Stimulated activated CD4-positive, alpha-beta T cell treated with anti-CD3 and anti-CD28 coated beads, Interleukin-4, amount 100 ng/mL, for 1 hour (primary cell): ENCODE measurements around the gene FHIT.
"Not testable (repeated sequence)": the region's sequence is repeated elsewhere in the genome, so short reads cannot be mapped to it uniquely, and the experiment has no call there.

Experiments
- DNase-seq: peaks from one replicate; pipeline ENCODE4 v3.0.0-alpha.2; 2020

FHIT gene

DNA sequence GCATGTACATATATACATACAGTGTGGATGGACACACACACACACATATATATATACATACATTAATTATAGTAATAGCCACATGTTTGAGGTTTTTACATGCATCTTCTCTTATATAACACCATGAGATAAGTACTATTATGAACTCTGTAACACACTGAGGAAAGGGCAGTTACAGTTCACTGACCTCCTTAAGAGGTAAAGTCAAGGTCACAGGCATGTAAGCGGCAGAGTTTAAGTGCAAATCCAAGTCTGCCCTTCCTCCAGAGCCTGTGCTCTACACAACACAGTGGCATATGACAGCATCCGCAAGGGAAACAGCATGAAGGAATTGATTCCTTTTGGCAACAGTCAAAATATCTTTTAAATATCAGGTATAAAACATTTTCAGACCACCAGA is 26.4 kb downstream of the FHIT start:
- no peak for DNase-seq

DNA sequence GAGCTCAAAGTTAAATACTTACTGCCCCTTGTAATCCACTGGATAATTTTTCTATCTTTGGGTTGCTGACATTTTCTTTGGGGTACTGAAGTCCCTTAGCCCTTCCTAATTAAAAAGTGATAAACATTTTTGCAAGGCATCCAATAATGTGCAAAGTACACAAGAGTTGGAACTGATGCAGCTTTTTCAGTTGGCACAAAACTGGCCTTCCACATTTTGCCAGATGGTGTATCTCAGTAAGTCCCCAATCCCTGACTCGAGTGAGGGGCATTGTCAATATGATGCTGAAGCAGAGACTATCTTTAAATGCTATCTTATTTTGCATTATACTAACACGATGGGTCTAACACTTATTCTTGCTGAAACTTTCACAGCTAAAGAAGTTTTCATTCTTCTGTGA is 27.8 kb downstream of the FHIT start:
- DNase-seq: no peak

DNA sequence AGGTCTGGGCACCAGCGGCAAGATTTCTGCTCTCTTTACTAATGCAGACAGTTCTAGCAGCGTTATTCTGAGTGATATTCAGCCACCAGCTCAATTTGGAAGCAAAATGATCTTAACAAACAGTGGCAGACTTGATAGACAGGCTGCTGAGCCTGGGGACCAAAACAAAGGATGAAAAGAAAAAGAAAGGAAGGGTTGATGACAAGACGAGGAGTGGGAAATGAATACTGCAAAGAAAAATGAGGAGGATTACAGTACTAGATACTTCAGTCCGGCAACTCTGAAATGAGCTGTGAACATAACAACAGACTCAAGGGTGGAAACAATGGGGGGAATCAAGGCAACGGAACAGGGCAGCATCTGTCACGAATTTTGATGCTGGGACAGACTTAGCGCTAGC is 28.8 kb downstream of the FHIT start:
- no peak for DNase-seq

DNA sequence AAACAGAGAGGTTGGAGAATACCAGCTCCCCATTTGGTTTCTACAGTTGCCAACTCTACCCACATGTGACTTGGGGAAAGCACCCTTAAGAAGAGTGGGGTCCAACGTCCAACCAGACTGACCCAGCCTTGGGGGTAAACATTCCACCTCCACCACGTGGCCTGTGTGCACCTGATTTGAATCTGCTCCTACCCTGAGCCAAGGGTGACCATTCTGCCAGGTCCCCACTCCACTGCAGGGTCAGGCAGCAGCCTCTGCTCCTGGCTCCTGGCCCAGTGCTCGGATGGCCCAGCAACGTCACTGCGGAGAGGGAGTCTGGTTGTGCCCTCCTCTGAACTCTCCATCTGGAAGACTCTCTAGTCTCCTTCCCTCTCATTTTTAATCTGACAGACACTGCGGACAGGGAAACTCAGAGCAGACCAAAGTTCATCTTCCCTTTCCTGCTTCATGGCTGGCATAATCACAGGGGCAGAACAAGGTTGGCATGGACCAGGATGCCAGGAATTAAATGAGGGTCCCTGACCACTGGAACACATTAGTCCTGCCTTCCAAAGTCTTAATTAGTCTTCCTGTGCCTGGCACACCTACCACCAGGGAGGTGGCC is 29.4 kb downstream of the FHIT start:
- no peak for DNase-seq

DNA sequence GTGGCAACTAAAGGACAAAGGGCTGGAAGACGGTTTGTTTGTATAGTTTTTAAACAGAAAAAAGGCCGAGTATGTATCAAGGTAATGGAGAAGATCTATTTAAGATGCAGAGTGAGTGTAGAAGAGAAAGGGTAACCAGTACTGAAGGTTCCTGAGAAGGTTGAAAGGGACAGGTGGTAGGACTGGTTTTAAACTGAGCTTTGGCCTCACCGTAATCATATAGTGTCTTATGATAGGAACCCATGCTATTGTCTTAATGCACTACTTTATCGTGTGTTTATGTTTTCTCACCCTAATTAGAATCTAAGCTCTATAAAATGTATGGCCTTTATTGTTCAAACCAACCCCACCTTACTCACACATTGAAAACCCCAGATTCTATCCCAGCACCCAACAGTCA is 32.7 kb downstream of the FHIT start:
- no peak for DNase-seq

DNA sequence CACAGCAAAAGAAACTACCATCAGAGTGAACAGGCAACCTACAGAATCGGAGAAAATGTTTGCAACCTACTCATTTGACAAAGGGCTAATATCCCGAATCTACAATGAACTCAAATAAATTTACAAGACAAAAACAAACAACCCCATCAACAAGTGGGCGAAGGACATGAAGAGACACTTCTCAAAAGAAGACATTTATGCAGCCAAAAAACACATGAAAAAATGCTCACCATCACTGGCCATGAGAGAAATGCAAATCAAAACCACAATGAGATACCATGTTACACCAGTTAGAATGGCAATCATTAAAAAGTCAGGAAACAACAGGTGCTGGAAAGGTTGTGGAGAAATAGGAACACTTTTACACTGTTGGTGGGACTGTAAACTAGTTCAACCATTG is 35.1 kb downstream of the FHIT start:
- not testable (repeated sequence) for DNase-seq

DNA sequence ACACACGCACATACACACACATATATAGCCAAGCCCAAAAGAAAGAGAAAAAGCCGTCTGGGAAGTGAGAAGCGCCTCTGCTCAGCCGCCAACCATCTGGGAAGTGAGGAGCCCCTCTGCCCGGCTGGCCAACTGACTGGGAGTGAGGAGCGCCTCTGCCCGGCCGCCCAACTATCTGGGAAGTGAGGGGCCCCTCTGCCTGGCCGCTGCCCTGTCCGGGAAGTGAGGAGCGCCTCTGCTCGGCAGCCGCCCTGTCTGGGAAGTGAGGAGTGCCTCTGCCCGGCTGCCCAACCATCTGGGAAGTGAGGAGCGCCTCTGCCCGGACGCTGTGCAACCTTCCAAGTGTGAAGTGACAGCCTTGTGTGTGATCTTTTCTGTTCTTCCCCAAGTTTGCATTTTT is 49.2 kb downstream of the FHIT start:
- DNase-seq: no peak

DNA sequence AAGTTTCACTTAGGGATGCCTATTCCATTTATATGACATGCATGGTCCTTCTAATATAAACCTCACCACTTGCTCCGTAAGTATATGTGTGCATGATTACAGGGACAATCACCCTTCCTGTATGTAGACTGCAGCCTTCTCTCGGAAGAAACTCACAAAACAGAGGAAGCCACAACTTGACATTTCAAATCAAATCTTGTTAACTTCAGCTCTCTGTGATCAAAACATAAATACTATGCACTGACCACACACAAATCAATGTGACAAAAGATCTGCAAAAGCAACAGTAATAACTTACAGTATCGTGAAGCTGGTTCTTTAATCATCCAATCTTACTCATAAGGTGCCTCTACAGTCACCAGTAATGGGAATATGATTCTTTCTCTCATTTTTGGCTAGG is 50.2 kb downstream of the FHIT start:
- DNase-seq: no peak

DNA sequence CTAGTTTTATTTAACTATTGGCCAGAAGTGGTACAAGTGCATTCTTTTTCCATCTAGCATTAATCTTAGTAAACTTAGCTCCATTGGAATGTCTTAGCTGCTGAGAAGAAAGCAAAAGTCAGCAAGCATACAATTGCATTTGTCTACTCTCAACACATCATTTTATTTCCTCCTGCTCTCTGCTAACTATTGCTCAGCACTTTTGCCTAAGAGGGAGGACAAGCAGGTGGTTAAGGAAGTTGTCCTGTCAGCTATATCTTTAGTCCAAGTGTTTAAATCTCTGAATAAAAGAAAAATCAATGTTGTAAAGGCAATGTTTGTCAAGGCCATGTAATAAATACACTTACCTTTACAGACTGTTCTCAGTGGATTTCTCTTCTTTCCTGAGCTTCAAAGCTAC is 51.0 kb downstream of the FHIT start:
- DNase-seq: no peak

DNA sequence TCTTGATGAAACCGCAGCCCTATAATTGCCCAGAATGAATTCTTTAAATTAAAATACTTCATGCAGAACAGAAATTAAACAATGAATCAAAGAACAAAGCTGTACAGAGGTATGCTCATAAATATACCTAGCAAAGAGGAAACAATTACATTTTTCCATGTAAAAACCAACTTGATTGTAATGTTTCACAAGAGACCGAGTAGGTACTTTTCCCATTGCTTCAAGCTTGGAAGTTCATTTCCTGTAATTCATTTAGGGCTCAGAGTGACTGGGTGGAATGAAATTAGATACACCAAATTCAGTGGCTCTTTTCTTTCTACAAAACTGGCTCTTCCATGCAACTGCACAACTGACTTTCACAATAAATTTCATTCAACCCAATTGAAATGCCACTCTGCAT is 51.4 kb downstream of the FHIT start:
- no peak for DNase-seq

DNA sequence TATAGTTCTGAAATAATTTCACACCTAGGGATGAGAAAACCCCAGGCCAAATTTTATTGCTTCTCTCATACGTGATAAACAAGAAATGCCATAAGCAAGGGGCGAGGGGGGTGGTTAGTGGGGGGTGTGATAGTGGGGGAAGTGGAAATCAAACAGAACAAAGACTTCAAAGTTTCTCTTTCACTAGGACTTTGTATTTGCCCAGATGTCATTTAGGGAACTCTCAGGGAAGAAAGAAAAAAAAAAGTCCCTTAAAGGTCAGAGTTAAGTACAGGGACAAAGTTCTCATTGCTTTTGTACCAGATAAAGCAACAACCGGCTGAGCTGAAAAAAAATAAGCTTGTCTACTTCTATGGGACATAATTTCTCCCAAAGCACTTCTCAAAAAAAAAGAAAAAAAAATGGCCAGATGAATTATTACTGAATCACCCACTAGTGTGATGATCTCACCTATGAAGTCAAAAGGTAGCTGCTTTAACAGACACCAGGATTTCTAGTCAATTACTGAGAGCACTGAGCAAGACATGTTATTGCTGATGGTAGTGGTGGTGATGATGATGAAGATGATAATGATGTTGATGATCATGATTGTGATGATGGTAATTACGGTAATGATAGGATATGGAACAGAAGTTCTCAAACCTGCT is 56.2 kb downstream of the FHIT start:
- DNase-seq: no peak

DNA sequence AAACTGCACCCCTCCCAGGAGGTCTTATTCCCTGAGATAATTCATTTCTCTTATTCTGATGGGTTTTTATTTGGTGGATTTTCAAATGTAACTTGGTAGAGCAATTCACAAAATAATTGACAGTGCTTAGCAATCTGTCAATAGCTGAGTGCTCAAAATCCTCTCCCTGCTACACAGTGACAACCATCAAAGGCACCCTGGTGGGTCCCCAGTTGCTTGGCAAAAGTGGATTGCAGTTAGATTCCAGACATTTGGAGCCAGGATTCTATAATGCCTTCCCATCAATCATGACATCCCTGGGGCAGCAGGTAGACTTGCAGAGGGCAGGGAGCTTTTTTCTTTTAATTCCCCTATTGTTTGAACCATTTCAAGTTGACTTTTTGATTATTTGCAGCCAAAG is 59.0 kb downstream of the FHIT start:
- no peak for DNase-seq

DNA sequence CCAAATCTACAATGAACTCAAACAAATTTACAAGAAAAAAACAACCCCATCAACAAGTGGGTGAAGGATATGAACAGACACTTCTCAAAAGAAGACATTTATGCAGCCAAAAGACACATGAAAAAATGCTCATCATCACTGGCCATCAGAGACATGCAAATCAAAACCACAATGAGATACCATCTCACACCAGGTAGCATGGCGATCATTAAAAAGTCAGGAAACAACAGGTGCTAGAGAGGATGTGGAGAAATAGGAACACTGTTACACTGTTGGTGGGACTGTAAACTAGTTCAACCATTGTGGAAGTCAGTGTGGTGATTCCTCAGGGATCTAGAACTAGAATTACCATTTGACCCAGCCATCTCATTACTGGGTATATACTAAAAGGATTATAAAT is 61.0 kb downstream of the FHIT start:
- DNase-seq: not testable (repeated sequence)

DNA sequence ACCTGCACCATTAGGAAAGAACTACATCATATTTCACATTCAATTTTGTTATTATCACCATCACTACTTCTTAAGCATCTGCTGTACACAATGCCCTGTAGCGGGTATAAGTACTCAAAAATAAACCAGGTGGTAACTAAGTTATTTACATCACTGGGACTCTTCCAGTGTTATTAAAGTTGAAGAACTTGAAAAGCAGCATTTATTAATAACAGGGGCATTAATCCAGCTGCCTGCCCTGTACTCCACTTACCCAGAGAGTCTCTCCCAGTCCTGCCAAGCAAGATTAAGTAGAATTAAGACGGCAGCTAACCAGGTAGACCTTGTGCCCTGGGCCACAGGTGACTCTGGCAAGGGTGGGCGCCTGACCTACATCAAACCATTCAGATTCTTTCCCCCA is 65.2 kb downstream of the FHIT start:
- no peak for DNase-seq

DNA sequence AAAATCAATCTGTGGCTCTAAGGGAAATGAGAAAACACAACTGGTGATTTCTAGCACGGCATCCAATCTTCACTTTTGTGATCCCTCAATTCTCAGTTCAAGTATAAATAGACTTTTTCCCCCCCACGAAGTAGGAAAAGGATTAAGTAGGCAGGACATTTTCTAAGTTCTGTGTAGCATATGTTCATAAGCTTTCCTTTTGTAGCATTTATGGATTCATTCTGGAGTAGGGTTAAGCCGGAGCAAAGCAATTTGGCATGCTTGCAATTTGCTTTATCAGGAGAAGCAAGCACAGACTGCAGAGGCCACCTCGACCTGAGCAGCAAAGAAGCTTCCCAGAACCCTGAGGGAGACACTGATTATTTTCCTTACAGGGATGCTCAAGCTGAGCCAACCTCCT is 66.3 kb downstream of the FHIT start:
- no peak for DNase-seq

DNA sequence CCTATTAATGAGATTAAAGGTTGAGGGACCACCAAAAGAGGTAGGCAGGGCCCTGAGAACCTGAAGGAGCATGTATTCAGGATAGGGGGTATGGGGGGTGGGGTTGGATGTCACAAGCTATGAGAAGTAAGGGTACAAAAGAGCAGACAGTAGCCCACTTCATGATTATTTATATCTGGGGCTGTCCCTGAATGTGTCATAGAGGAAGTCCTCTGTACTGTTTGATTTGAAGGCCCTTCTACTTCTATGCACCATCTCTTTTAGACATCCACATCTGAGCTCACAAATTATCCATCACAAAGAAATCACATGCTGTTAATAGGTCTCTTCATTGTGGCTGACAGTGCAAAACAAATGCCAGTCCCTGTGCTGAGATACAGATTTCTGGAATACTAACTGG is 68.6 kb downstream of the FHIT start:
- DNase-seq: no peak

DNA sequence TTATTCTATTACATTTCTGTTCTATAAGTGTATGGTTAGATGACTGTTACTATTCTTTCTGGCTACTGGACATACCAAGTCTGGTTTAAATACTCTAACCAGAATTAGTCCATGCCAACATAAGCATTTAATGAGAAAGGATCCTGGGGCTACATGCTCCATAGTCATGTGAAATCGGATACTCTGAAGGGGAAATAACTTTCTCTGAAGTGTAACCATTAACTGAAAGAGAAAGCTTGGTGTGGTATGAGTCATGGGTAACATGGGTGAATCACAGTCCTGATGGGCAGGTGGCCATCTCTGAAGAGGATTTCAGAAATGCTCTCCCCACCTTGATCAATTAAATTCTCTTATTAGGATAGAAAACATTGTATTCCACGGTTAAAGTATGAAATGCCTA is 69.4 kb downstream of the FHIT start:
- no peak for DNase-seq

DNA sequence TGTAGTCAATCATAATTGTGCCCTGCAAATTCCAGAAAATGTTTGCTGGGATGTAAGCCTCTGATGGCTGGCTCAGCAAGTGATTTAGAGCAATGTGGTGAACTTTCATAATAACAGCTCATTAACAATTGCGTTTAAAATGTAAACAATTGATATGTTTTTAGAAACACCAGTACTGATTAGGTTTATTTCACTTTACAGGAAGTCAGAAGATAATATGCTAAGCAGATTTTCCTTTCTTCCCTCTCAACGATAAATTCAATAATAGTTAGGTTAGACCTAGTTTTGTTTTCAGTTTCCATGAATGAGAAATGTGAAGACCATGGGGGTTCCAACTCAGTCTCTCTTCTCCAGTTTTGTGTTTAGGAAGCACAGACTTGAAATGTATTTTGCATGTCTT is 71.0 kb downstream of the FHIT start:
- no peak for DNase-seq

DNA sequence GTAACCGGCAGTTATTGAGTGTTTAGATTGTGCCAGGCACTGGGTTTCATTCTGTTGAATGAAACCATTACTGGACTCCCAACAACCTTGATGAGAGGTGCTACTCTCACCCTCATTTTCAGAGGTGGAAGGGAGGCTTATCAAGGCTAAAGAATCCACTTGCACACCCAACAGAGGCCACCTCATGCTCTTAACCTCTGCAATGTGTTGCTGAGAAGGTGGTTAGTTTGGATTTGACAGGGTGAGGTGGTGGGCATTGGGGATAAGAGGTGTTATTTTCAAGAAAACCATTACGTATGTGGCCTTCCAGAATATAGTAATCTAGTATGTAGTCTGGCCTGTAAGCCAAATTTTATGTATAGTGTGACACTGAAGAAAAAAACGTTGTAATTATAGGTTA is 73.1 kb downstream of the FHIT start:
- DNase-seq: no peak

DNA sequence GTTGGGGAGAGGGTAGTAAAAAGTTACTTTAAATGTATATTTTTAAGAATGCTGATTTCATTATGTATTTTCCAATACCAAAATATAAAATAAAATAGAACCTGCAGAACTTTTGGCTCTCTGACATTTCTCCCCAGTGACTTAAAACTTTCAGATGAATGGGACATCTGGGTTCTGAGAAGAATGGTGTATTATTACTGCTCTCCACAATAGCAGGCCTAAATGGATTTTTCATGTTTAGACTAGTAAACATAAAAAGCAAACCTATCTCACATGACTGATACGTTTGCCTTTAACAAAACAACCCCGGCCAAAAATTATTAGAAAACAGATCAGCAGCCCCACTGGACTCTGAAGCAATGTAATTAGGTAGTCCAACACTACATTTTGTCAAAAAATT is 73.8 kb downstream of the FHIT start:
- DNase-seq: no peak

DNA sequence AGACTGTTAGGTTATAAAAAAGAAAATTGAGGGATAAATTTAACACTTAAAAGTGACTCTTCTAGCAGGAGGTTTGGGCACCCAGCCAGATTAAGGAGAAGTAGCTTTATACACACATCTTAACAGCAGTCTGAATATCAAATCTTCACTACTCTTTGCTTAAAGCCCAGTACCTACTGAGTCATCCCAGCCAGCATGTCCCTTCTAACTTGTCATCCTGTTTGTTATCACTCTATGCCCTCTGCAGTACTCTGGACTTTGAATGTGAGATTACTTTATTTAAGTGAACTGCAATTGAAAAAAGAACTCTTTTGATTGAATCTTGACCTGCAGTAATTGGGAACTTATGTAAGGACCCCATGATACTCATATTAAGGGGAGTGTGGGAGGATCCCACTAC is 77.6 kb downstream of the FHIT start:
- DNase-seq: no peak

DNA sequence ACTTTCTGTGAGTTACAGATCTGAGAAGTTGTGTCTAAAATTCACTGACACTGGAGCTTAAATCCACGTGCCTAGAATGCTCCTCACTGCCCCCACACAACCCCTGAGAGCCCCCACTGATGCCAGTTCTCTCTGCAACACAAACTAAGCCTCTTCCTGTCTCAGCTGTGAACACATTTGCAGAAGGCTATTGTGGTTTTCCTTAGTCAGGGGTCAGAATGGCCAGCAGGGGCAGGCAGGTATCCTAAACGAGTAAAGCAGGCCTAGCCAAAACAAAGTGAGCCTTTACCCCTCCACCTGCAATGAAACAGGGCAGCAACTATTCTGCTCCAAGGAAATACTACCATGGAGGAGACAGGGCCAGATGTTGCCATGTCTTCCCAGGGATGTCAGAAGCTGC is 78.6 kb downstream of the FHIT start:
- no peak for DNase-seq

DNA sequence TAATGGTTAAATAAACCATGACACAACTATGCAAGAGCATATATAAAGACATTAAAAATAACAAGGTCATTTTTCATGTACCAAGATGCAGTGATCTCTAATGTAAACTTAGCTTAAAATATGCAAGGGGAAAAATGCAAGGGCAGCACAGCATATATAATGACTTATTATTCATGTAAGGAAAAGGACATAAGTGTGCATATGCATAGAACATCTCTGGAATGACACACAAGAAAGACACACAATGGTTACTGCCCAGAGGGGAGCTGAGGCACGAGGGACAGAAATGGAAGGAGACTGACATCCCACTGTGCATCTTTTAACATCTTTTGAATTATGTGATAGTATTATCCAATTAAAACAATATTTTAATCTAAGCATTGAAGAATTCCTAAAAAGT is 79.0 kb downstream of the FHIT start:
- no peak for DNase-seq

DNA sequence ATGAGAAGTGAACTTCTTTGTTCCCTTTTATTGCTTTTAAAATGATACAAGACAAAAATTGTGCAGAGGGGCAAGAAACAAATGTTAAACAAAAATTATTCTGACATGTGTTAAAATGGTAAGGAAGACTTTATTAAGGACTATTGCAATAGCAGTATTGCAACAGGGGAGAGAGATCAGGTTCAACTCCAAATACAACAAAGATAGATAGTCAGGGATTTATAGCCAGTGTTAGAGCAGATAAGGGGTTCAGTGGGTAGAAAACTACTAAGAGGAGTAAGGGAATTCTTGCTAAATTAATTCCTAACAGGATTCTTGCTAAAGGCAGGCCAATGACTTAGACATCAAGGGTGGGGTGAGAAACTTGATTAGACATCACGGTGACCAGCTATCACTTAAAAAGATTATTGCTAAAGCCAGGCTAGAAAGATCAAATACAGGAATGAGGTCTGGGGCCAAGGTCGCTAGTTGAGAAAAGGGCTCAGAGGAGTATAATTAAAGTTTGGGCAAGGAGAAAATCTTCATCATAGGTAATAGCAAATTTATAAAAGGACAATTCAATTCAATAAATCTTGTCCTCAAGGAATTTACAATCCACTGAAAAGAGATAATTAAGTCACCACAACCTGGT is 81.5 kb downstream of the FHIT start:
- no peak for DNase-seq

DNA sequence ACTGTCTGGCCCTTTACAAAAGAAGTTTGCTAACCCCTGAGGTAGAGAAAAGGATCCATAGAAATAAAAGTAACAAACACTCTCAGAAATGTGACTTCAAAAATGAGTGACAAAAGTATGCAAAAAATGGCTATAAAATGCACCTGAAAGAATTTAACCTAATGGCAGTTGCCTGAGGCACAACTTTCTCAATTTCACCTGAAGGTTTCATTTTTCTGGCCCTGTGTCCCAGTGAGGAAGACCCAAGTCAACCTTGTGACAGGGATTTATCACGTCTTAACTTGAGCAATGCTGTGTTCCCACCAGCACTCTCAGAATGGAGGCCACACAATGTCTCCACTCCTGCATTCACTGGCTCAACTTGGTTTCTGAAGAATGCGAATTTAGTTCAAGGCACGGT is 83.0 kb downstream of the FHIT start:
- no peak for DNase-seq
